HFFc6 (cell line): ENCODE results near the gene CNPY1. TPM values are rescaled to one million over a fixed set of nuclear protein-coding genes. Genes with fewer than 3 reads are reported as not detected.

Experiments used
- DNase-seq: peaks from one replicate; pipeline ENCODE4 v3.0.0-alpha.2; 2018
- H3K27ac Mint-ChIP-seq: 2 replicates; pipeline ENCODE4 v1.8.0; 2020; ENCODE audit warnings: mild to moderate bottlenecking, mixed read lengths
- H3K27me3 Mint-ChIP-seq: 2 replicates; pipeline ENCODE4 v1.8.0; 2021; ENCODE audit warnings: mild to moderate bottlenecking, moderate library complexity, mixed read lengths; ENCODE audit not compliant: insufficient read depth
- H3K36me3 Mint-ChIP-seq: 2 replicates; pipeline ENCODE4 v1.8.0; 2021; ENCODE audit warnings: low read depth, mixed read lengths
- H3K4me1 Mint-ChIP-seq: 2 replicates; pipeline ENCODE4 v1.8.0; 2020; ENCODE audit warnings: low read depth, mixed read lengths
- H3K4me3 Mint-ChIP-seq: 2 replicates; pipeline ENCODE4 v1.8.0; 2020; ENCODE audit warnings: mild to moderate bottlenecking, moderate library complexity, mixed read lengths
- H3K9me3 Mint-ChIP-seq: 2 replicates; pipeline ENCODE4 v1.8.0; 2020; ENCODE audit warnings: mild to moderate bottlenecking, mixed read lengths
- total RNA-seq, 6 experiments: library from RNA; stranded (reverse); fragmentation: NEBNext Ultra II Directional; extraction: Animal tissue kit (Norgen Biotek cat#: 25700); gene quantifications; 2 replicates in 1 of 6; 3 replicates in 5 of 6; pipeline ENCODE4 v1.2.3, GENCODE V29; 2021
- TF ChIP-seq, protein P1 (sequence below): fragments of 200-600 bp; sonication (generic); IDR thresholded peaks from 2 replicates; pipeline ENCODE4 v1.5.0; 2021; ENCODE audit warnings: antibody characterized with exemption, mild to moderate bottlenecking

The CNPY1 gene
- total RNA-seq, 6 experiments from 2014 or later = not detected

DNA sequence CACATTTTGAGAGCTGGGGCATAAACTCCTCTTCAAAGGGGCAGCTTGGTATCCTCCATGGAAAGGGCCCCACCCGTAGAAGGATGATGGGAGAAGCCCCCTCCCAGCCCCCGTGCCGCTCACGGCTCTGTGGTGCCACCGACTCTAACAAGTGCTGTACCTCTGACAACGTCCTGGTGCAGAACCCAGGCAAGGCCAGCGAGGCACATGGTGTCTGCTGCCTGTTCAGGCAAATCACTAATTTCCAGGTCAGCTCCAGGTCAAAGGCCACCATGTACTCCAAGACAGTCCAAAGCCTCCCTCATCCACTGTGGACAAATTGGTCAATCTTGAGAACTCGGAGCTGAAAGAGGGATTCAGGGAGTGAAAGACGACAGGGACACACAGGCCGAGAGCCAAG is 11.4 kb upstream of the CNPY1 start:
- Mint-ChIP-seq H3K36me3 (no peaks in the 10 kb centered on the region), H3K27ac (no peak overlapping the region), H3K4me3 (no peak overlapping the region), H3K9me3 (no peaks in the 10 kb centered on the region), H3K27me3 (peaks cover 26% of the 10 kb centered on the region), H3K4me1 (no peaks in the 10 kb centered on the region)
- DNase-seq = no peak
- TF ChIP-seq, protein P1, sequence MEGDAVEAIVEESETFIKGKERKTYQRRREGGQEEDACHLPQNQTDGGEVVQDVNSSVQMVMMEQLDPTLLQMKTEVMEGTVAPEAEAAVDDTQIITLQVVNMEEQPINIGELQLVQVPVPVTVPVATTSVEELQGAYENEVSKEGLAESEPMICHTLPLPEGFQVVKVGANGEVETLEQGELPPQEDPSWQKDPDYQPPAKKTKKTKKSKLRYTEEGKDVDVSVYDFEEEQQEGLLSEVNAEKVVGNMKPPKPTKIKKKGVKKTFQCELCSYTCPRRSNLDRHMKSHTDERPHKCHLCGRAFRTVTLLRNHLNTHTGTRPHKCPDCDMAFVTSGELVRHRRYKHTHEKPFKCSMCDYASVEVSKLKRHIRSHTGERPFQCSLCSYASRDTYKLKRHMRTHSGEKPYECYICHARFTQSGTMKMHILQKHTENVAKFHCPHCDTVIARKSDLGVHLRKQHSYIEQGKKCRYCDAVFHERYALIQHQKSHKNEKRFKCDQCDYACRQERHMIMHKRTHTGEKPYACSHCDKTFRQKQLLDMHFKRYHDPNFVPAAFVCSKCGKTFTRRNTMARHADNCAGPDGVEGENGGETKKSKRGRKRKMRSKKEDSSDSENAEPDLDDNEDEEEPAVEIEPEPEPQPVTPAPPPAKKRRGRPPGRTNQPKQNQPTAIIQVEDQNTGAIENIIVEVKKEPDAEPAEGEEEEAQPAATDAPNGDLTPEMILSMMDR = no peak

DNA sequence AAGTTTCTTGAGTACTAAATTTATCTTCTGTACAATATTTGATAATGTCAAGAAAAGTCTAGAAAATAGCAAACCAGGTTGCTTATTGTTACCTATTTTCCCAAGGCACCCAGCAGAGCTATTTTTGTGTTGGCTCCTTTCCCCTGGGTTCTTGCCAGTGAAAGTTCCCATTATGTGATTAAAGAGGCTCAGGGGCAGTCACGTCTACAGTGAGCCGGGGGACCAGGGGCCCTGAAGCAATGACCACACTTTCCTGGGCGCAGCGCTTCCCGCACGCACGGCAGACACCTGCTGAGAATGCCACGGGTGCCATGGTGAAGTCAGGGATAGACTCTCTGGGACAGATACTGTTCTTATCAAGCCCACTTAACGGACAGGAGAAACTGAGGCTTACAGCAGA is 10.4 kb upstream of the CNPY1 start:
- no peak for DNase-seq
- H3K9me3 Mint-ChIP-seq = no peaks in the 10 kb centered on the region
- no peaks in the 10 kb centered on the region for H3K4me1 Mint-ChIP-seq
- TF ChIP-seq, protein P1 = no peak
- no peak overlapping the region for H3K4me3 Mint-ChIP-seq
- no peaks in the 10 kb centered on the region for H3K36me3 Mint-ChIP-seq
- no peak overlapping the region for H3K27ac Mint-ChIP-seq
- H3K27me3 Mint-ChIP-seq = peaks cover 20% of the 10 kb centered on the region

DNA sequence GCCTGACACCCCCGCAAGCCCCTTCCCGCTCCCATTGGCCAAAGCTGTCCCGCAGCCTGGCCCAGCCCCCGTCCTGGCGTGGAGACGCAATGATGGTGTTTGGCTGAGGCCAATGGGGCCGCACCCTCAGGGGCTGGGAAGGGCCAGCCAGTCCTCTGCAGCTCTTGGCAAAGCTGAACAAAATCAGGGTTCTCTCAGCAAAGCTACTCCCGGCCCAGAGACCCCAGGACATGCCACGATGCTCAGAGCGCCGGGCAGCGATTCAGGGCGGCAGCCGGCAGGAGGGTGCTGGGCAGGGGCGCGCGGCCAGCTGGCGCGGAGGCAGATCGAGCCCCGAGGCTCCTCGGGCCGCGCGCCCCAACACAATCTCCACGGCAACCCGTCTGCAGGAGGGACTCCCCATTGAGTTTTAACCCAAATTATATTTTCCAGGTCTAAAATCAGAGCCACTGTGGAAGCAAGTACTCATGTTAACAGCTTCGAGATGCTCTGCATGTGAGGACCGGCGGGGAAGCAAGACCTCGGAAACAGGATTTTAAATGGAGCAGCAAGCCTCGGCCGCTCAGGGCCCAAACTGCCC is 8.8 kb upstream of the CNPY1 start:
- H3K4me1 Mint-ChIP-seq = no peaks in the 10 kb centered on the region
- no peak for DNase-seq
- no peaks in the 10 kb centered on the region for H3K9me3 Mint-ChIP-seq
- H3K27ac Mint-ChIP-seq = no peak overlapping the region
- H3K27me3 Mint-ChIP-seq = peaks cover 16% of the 10 kb centered on the region
- no peak overlapping the region for H3K4me3 Mint-ChIP-seq
- H3K36me3 Mint-ChIP-seq = no peaks in the 10 kb centered on the region
- TF ChIP-seq, protein P1 = no peak

DNA sequence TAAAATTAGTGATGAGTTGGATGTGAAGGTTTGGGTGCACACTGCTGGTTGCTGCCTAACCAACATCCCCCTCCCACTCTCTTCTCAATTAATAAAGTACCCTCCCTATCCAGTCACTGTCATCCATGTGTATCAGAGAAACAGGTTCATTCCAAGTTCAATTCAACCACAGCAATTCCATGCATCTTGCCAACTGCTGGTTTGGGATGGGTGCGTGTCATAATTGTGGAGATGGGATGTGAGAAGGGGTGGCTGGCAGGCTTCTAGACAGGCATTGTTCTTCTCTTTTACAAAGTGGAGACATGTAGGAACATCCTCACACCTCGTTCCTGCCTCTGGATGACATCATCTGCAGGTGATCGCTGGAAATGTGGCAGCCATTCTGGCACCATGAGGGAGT is 7.5 kb upstream of the CNPY1 start:
- Mint-ChIP-seq H3K27me3 (peaks cover 19% of the 10 kb centered on the region), H3K36me3 (no peaks in the 10 kb centered on the region)

DNA sequence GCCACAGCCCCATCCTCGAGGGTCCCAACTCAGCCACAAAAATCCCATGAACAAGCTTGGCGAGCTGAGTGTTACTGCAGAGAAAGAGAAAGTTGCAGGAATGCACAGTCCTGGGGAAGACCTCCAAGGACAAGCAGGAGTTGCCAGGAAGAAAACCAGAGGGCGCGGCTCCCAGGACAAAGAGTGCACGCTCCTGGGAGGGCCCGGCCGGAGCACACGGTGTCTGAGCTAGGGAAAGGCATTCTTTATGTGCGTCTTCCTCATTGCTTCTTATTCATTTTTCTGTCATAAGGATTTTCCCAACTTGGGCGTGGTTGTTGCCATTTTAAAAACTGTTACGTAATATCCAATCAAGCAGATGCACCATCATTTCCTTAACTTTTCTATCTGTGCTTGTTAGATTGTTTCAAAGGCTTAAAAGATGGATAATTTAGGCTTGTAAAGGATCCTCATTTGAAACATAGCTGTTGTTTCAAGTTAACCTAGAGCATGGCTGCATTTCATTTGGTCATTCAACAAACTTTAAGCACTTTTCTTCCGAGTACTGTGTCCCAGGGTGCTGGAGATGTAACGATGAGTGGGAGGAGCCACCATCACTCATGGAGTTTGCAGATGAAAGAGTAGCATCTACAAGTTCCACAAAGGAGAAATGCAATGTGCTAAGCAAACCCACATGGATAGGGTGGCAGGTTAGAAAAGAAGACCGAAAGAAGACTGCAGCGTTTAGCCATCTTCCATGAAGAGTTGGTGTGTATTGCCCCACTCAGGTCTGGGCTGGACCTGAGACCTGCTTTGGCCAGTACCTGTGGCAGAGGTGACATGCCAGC is 5.6 kb upstream of the CNPY1 start:
- TF ChIP-seq, protein P1 = no peak
- DNase-seq = no peak
- Mint-ChIP-seq H3K27me3 (peaks cover 29% of the 10 kb centered on the region), H3K9me3 (no peaks in the 10 kb centered on the region), H3K36me3 (no peaks in the 10 kb centered on the region), H3K27ac (no peak overlapping the region), H3K4me1 (no peaks in the 10 kb centered on the region), H3K4me3 (no peak overlapping the region)

More for the DNA sequence above, 7.5 kb upstream of the CNPY1 start:
- TF ChIP-seq, protein P1 = no peak
- H3K9me3 Mint-ChIP-seq = no peaks in the 10 kb centered on the region
- no peak overlapping the region for H3K4me3 Mint-ChIP-seq
- DNase-seq = no peak
- no peaks in the 10 kb centered on the region for H3K4me1 Mint-ChIP-seq
- H3K27ac Mint-ChIP-seq = no peak overlapping the region
